Measurements from ENCODE around the gene SBNO2. TPM values are rescaled to one million over a fixed set of nuclear protein-coding genes. Genes with fewer than 3 reads are reported as not detected.

The SBNO2 gene
- polyA plus RNA-seq, 3 donors, result 0.71 to 75.0 (median 2.6) TPM

GRCh38 chr19:1158885-1159448, 15.1 kb downstream of the SBNO2 start:
- H4K20me1 ChIP-seq (ENCODE audit: insufficient read depth, low read length), result peaks cover 94% of the 10 kb centered on the region
- H3K27me3 ChIP-seq (ENCODE audit: control insufficient read depth in 2 of 2, insufficient read depth in 2 of 2, low read length in 2 of 2), result no peaks in the 10 kb centered on the region
- no peaks in the 10 kb centered on the region for H3K9me3 Mint-ChIP-seq
- peaks cover 90% of the 10 kb centered on the region for H3K79me2 ChIP-seq (ENCODE audit: insufficient read depth, low read length)
- H3K27me3 Mint-ChIP-seq (ENCODE audit: low read depth in 3 of 3), result no peaks in the 10 kb centered on the region
- 96% methylated on average over 21 of the region's 32 CpGs for WGBS (ENCODE audit: insufficient coverage)
- H3K4me3 Mint-ChIP-seq, result no peak overlapping the region
- no peak overlapping the region for H3K4me2 ChIP-seq (replicated peaks; ENCODE audit: extremely low read depth, low read length, poor library complexity, severe bottlenecking)
- H3K27ac ChIP-seq (ENCODE audit: low read depth in 1 of 2, low read length in 2 of 2), result no peak overlapping the region
- peaks cover 5 to 29% of the 10 kb centered on the region in 2 donors for H3K36me3 Mint-ChIP-seq
- no peak overlapping the region for H3K27ac Mint-ChIP-seq
- peaks cover 27 to 39% of the 10 kb centered on the region in 2 donors for H3K4me1 ChIP-seq (ENCODE audit: control insufficient read depth in 1 of 2, insufficient read depth in 2 of 2, low read length in 2 of 2)
- peaks cover 28% of the 10 kb centered on the region for H3K4me1 Mint-ChIP-seq
- no peak overlapping the region for H3K9ac ChIP-seq (ENCODE audit: insufficient read depth, low read length, poor library complexity, severe bottlenecking)
- no peak overlapping the region for H2AFZ ChIP-seq (ENCODE audit: insufficient read depth, low read depth, low read length, poor library complexity, severe bottlenecking)
- H3K4me3 ChIP-seq (replicated peaks in 1 of 3; ENCODE audit: low read depth in 2 of 3, low read length in 3 of 3), result no peak overlapping the region
- no peaks in the 10 kb centered on the region for H3K9me3 ChIP-seq (replicated peaks in 1 of 2; ENCODE audit: control insufficient read depth in 1 of 2, insufficient read depth in 1 of 2, low read length in 2 of 2)
- TF ChIP-seq CTCF (IDR thresholded peaks at IDR 0.05), result no peak
- intact Hi-C loops (cut with micrococcal nuclease), result no loop called here
- peaks cover 5 to 10% of the 10 kb centered on the region in 2 donors for H3K36me3 ChIP-seq (replicated peaks in 1 of 2; ENCODE audit: control insufficient read depth in 1 of 2, insufficient read depth in 2 of 2, low read length in 2 of 2)
- no peak for DNase-seq

GRCh38 chr19:1157931-1158884, 15.9 kb downstream of the SBNO2 start:
- H3K9me3 ChIP-seq (replicated peaks in 1 of 2; ENCODE audit: control insufficient read depth in 1 of 2, insufficient read depth in 1 of 2, low read length in 2 of 2), result no peaks in the 10 kb centered on the region
- no peaks in the 10 kb centered on the region for H3K27me3 Mint-ChIP-seq (ENCODE audit: low read depth in 3 of 3)
- peaks cover 93% of the 10 kb centered on the region for H4K20me1 ChIP-seq (ENCODE audit: insufficient read depth, low read length)
- H3K4me2 ChIP-seq (replicated peaks; ENCODE audit: extremely low read depth, low read length, poor library complexity, severe bottlenecking), result no peak overlapping the region
- intact Hi-C loops (cut with micrococcal nuclease), result no loop called here
- no peak overlapping the region for H3K4me3 Mint-ChIP-seq
- no peak overlapping the region for H3K27ac Mint-ChIP-seq
- TF ChIP-seq CTCF (IDR thresholded peaks at IDR 0.05), result no peak
- peaks cover 11 to 17% of the 10 kb centered on the region in 2 donors for H3K36me3 ChIP-seq (replicated peaks in 1 of 2; ENCODE audit: control insufficient read depth in 1 of 2, insufficient read depth in 2 of 2, low read length in 2 of 2)
- H3K79me2 ChIP-seq (ENCODE audit: insufficient read depth, low read length), result peaks cover 88% of the 10 kb centered on the region
- H3K4me3 ChIP-seq (replicated peaks in 1 of 3; ENCODE audit: low read depth in 2 of 3, low read length in 3 of 3), result no peak overlapping the region
- peaks cover 28% of the 10 kb centered on the region for H3K4me1 Mint-ChIP-seq
- DNase-seq, result no peak
- H3K9ac ChIP-seq (ENCODE audit: insufficient read depth, low read length, poor library complexity, severe bottlenecking), result no peak overlapping the region
- WGBS (ENCODE audit: insufficient coverage), result 97% methylated on average over 69 of the region's 69 CpGs
- H3K4me1 ChIP-seq (ENCODE audit: control insufficient read depth in 1 of 2, insufficient read depth in 2 of 2, low read length in 2 of 2), result peaks cover 23 to 33% of the 10 kb centered on the region in 2 donors
- H3K36me3 Mint-ChIP-seq, result peaks cover 5 to 36% of the 10 kb centered on the region in 2 donors
- no peak overlapping the region for H3K27ac ChIP-seq (ENCODE audit: low read depth in 1 of 2, low read length in 2 of 2)
- no peak overlapping the region for H2AFZ ChIP-seq (ENCODE audit: insufficient read depth, low read depth, low read length, poor library complexity, severe bottlenecking)
- no peaks in the 10 kb centered on the region for H3K27me3 ChIP-seq (ENCODE audit: control insufficient read depth in 2 of 2, insufficient read depth in 2 of 2, low read length in 2 of 2)
- no peaks in the 10 kb centered on the region for H3K9me3 Mint-ChIP-seq
